CD4-positive, alpha-beta T cell (primary cell): Measurements from ENCODE around the gene ZNF280C. TPM values are rescaled to one million over a fixed set of nuclear protein-coding genes. Genes with fewer than 3 reads are reported as not detected.

ENCODE experiments used
- ATAC-seq: fragments of 200-7000 bp; cut with Tn5 transposase; one replicate; pipeline ENCODE4 v1.10.0; 2022; ENCODE audit warnings: mild to moderate bottlenecking; ENCODE audit not compliant: poor library complexity
- CTCF ChIA-PET: fragments of 350-600 bp; sonication (Branson Sonifier 250); formaldehyde crosslinking; loops from one replicate; lab custom pipeline; 2021; ENCODE audit warnings: antibody characterized with exemption, inconsistent platforms; lab: Charles Lee
- POLR2A ChIA-PET: fragments of 350-600 bp; sonication (Branson Sonifier 250); formaldehyde crosslinking; loops from one replicate; lab custom pipeline; 2021; ENCODE audit warnings: antibody characterized with exemption, inconsistent platforms; lab: Charles Lee
- DNase-seq, 14 experiments: peaks; one replicate each; pipeline ENCODE4 v3.0.0-alpha.2; 2013 to 2020; ENCODE audit warnings: mixed read lengths in 2 of 14
- H3K27ac ChIP-seq, 2 donors: one replicate each; pipeline versions ENCODE4 v1.5.1 to v1.7.0; 2013; ENCODE audit warnings: low read length in 2 of 2, low read depth in 1 of 2, mild to moderate bottlenecking in 1 of 2
- H3K27me3 ChIP-seq, 2 experiments: 1 replicate in 1 of 2; 2 replicates in 1 of 2; pipeline versions ENCODE4 v1.6.1 to v1.7.0; 2013; ENCODE audit warnings: low read length in 2 of 2, control low read depth in 1 of 2, mild to moderate bottlenecking in 1 of 2, moderate library complexity in 1 of 2; ENCODE audit not compliant: insufficient read depth in 2 of 2, control insufficient read depth in 1 of 2
- H3K36me3 ChIP-seq: one replicate; pipeline ENCODE4 v1.6.1; 2013; ENCODE audit warnings: low read length, control low read depth; ENCODE audit not compliant: insufficient read depth
- H3K4me1 ChIP-seq: one replicate; pipeline ENCODE4 v1.6.1; 2013; ENCODE audit warnings: low read length, control low read depth; ENCODE audit not compliant: insufficient read depth
- H3K4me3 ChIP-seq: one replicate; pipeline ENCODE4 v1.5.1; 2013; ENCODE audit warnings: mild to moderate bottlenecking, low read length, moderate library complexity
- H3K9me3 ChIP-seq, 2 experiments: 1 replicate in 1 of 2; 2 replicates in 1 of 2; pipeline versions ENCODE4 v1.6.1 to v1.7.0; 2013; ENCODE audit warnings: low read length in 2 of 2, mild to moderate bottlenecking in 2 of 2, control low read depth in 1 of 2, moderate library complexity in 1 of 2; ENCODE audit not compliant: control insufficient read depth in 1 of 2, insufficient read depth in 1 of 2
- H3K27ac Mint-ChIP-seq: one replicate; pipeline ENCODE4 v1.8.0; 2020; ENCODE audit warnings: mixed read lengths
- H3K27me3 Mint-ChIP-seq: one replicate; pipeline ENCODE4 v1.8.0; 2021; ENCODE audit warnings: mixed read lengths
- H3K36me3 Mint-ChIP-seq: one replicate; pipeline ENCODE4 v1.8.0; 2021; ENCODE audit warnings: low read depth, mixed read lengths
- H3K4me1 Mint-ChIP-seq: one replicate; pipeline ENCODE4 v1.8.0; 2021; ENCODE audit warnings: low read depth, mixed read lengths
- H3K4me3 Mint-ChIP-seq: one replicate; pipeline ENCODE4 v1.8.0; 2020; ENCODE audit warnings: mild to moderate bottlenecking, mixed read lengths
- H3K9me3 Mint-ChIP-seq: one replicate; pipeline ENCODE4 v1.8.0; 2020; ENCODE audit warnings: mixed read lengths
- intact Hi-C, 2 experiments: fragments of 100-400 bp; cut with DNase I in 1 of 2; cut with micrococcal nuclease in 1 of 2; formaldehyde crosslinking; loops; one replicate each; pipeline versions ENCODE4 v1.15.1 to v1.9.0; 2023 to 2025; cut with DNase I, micrococcal nuclease
- total RNA-seq, 174 experiments: library from RNA in 2 of 174; stranded (reverse) in 2 of 174; gene quantifications; one replicate each; pipeline ENCODE4 v1.2.3 and lab custom pipeline; 2021 to 2026
- TF ChIP-seq, protein P1 (sequence below): fragments of 200-600 bp; IDR thresholded peaks from one replicate; pipeline ENCODE4 v1.8.0; 2022; ENCODE audit warnings: antibody characterized with exemption, mild to moderate bottlenecking

ZNF280C gene
- total RNA-seq, 2 experiments from 2014 or later, result 3.7 to 4.2 TPM

DNA sequence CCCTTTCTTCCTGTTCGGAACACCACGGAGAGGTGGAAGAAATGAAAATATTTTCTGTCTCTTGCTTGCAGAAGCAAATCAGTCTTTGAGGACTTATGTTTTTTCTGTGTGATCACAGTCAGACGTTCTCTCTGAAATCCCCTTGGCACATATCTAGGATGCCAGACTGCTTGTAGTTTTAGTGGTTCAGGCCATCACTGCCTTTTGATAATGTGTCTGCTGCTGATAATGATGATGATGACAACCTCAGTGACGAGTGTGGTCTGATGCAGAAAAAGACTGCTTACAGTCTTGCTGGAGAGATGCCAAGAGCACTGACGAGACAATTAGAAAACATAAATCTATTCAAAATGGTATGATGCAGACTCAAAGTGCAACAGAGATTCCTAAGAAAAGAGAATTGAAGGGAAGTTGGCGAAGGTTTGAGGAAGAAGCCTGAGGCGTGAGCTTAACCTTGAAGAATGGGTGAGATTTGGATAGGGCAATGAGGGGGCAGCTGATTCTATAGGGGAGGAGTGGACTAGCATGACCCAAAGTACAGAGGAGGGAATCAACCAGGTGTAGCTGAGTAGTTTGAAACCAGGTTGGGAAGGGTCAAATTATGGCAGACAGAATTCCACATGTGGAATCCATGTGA, 89.0 kb downstream of the ZNF280C start:
- H3K36me3 ChIP-seq, result peaks cover 12% of the 10 kb centered on the region
- no peak overlapping the region for H3K4me3 ChIP-seq
- peak; percentile 81 for ATAC-seq
- peak overlapping the region; percentile 64 for H3K4me3 Mint-ChIP-seq
- DNase-seq, result peak in 4 of 14 experiments; percentile 27 to 63 (median 52)
- no peaks in the 10 kb centered on the region for H3K27me3 ChIP-seq
- intact Hi-C loops, result loop anchor here in 1 of 2 experiments (1.0 kb wide), 1 partner anchor 21 kb away; no protein-coding TSS in a partner anchor
- no peak overlapping the region for H3K27ac ChIP-seq
- TF ChIP-seq, protein P1, sequence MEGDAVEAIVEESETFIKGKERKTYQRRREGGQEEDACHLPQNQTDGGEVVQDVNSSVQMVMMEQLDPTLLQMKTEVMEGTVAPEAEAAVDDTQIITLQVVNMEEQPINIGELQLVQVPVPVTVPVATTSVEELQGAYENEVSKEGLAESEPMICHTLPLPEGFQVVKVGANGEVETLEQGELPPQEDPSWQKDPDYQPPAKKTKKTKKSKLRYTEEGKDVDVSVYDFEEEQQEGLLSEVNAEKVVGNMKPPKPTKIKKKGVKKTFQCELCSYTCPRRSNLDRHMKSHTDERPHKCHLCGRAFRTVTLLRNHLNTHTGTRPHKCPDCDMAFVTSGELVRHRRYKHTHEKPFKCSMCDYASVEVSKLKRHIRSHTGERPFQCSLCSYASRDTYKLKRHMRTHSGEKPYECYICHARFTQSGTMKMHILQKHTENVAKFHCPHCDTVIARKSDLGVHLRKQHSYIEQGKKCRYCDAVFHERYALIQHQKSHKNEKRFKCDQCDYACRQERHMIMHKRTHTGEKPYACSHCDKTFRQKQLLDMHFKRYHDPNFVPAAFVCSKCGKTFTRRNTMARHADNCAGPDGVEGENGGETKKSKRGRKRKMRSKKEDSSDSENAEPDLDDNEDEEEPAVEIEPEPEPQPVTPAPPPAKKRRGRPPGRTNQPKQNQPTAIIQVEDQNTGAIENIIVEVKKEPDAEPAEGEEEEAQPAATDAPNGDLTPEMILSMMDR, result no peak
- no peaks in the 10 kb centered on the region for H3K9me3 Mint-ChIP-seq
- POLR2A ChIA-PET, result interaction anchor here (0.6 to 1.0 kb wide), 2 partner anchors 8 to 33 kb away, joined by 3 to 4 read pairs; partner anchors contain the start of gene RAB33A
- no peaks in the 10 kb centered on the region for H3K27me3 Mint-ChIP-seq
- peaks cover 55% of the 10 kb centered on the region for H3K4me1 ChIP-seq
- CTCF ChIA-PET, result no interaction called here
- H3K4me1 Mint-ChIP-seq, result peaks cover 52% of the 10 kb centered on the region
- peaks cover 26% of the 10 kb centered on the region for H3K36me3 Mint-ChIP-seq
- no peaks in the 10 kb centered on the region for H3K9me3 ChIP-seq
- H3K27ac Mint-ChIP-seq, result peak overlapping the region; percentile 90

DNA sequence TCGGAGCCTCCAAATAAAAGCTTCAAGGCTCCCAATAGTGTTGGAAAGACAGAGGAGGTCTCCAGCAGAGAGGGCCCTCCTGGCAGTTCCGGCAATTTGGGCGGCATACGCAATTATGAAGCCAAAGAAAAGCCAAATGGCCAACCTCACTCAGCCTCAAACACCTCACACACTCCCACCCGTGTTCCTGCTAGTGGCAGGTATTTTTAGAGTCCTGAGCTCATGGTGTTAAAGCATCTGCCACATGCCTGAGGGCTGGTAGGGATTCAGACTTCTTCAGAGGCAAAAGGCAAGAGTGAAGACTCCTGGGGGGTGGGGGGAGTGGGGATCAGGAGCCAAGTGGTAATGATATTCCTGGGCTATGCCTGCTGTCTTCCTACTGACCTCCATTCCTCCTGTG, 89.5 kb downstream of the ZNF280C start:
- intact Hi-C loops, result no loop called here
- H3K36me3 Mint-ChIP-seq, result peaks cover 26% of the 10 kb centered on the region
- Histone ChIP-seq H3K4me3 (no peak overlapping the region), H3K27ac (peak overlapping the region in 1 of 2 donors; percentile 41), H3K36me3 (peaks cover 7% of the 10 kb centered on the region), H3K9me3 (no peaks in the 10 kb centered on the region), H3K4me1 (peaks cover 57% of the 10 kb centered on the region), H3K27me3 (no peaks in the 10 kb centered on the region)
- ATAC-seq (no peak), DNase-seq (no peak)
- ChIA-PET POLR2A (interaction anchor here (0.6 kb wide), 1 partner anchor 33 kb away, joined by 3 read pairs; no protein-coding TSS in a partner anchor), CTCF (no interaction called here)
- no peaks in the 10 kb centered on the region for H3K27me3 Mint-ChIP-seq
- TF ChIP-seq, protein P1, result no peak
- H3K9me3 Mint-ChIP-seq, result no peaks in the 10 kb centered on the region
- H3K4me3 Mint-ChIP-seq, result no peak overlapping the region
- H3K27ac Mint-ChIP-seq, result peak overlapping the region; percentile 90
- H3K4me1 Mint-ChIP-seq, result peaks cover 54% of the 10 kb centered on the region

DNA sequence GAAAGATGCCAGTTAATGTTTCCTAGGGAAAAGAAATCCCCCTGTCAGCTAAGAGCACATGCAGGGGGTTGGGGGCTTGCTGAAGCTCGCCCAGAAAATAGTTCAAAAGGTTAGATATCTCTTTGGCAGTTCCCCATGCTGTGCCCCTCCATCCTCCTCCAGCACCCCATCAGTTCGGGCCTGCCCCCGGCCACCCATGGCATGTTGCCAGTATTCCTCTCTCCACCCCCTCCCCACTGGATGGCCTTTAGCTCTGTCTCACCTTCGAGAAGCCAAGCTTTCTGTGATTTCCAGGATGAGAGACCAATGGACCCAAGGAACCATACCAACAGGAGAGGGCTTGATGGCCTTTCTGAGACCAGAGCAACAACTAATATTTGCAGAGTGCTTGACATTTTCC, 91.8 kb downstream of the ZNF280C start:
- Histone ChIP-seq H3K4me3 (no peak overlapping the region), H3K36me3 (peaks cover 7% of the 10 kb centered on the region), H3K9me3 (no peaks in the 10 kb centered on the region), H3K4me1 (peaks cover 48% of the 10 kb centered on the region), H3K27me3 (no peaks in the 10 kb centered on the region), H3K27ac (peak overlapping the region in 1 of 2 donors; percentile 7)
- ChIA-PET CTCF (no interaction called here), POLR2A (interaction anchor here (1.5 kb wide), 1 partner anchor 95 kb away, joined by 5 read pairs; no protein-coding TSS in a partner anchor)
- Mint-ChIP-seq H3K9me3 (no peaks in the 10 kb centered on the region), H3K27me3 (no peaks in the 10 kb centered on the region), H3K4me3 (peak overlapping the region; percentile 65), H3K27ac (peak overlapping the region; percentile 82), H3K4me1 (peaks cover 58% of the 10 kb centered on the region), H3K36me3 (peaks cover 34% of the 10 kb centered on the region)
- TF ChIP-seq, protein P1, result no peak
- no peak for DNase-seq
- intact Hi-C loops, result no loop called here
- no peak for ATAC-seq
